H1 (cell line): Measurements from ENCODE around the gene EHBP1. TPM values are rescaled to one million over a fixed set of nuclear protein-coding genes. Genes with fewer than 3 reads are reported as not detected.

ENCODE experiments used
- CTCF ChIA-PET: fragments of 300-600 bp; sonication (Branson Sonifier 250); formaldehyde crosslinking; loops from one replicate; lab custom pipeline; 2021; ENCODE audit not compliant: partially characterized antibody; lab: Charles Lee
- POLR2A ChIA-PET: fragments of 300-600 bp; sonication (Branson Sonifier 250); formaldehyde crosslinking; loops from one replicate; lab custom pipeline; 2021; ENCODE audit warnings: inconsistent platforms; ENCODE audit not compliant: partially characterized antibody; lab: Charles Lee
- DNase-seq, 2 experiments: peaks; one replicate each; pipeline versions ENCODE4 v3.0.0 to v3.0.0-alpha.2; 2010 to 2022; ENCODE audit warnings: low spot score in 2 of 2, low read depth in 1 of 2, mixed read lengths in 1 of 2
- FAIRE-seq: peaks from 2 replicates; lab custom pipeline; 2011; peaks lifted over from hg19 to GRCh38; lab: Jason Lieb, UNC
- H2AFZ ChIP-seq: 2 replicates; pipeline ENCODE4 v1.8.1; 2012; ENCODE audit warnings: low read length, inconsistent platforms
- H2AK5ac ChIP-seq: 2 replicates; pipeline ENCODE4 v1.6.1; 2013; ENCODE audit warnings: low read depth, low read length
- H2BK120ac ChIP-seq: replicated peaks from 2 replicates; pipeline ENCODE3; 2013; ENCODE audit warnings: low read depth, low read length, inconsistent platforms
- H2BK12ac ChIP-seq: 2 replicates; pipeline ENCODE4 v1.6.1; 2013; ENCODE audit warnings: low read depth, low read length
- H2BK15ac ChIP-seq: 2 replicates; pipeline ENCODE4 v1.6.1; 2013; ENCODE audit warnings: low read length
- H2BK20ac ChIP-seq: 2 replicates; pipeline ENCODE4 v1.6.1; 2013; ENCODE audit warnings: low read length
- H2BK5ac ChIP-seq: 2 replicates; pipeline ENCODE4 v1.6.1; 2013; ENCODE audit warnings: low read depth, low read length
- H3K14ac ChIP-seq: 2 replicates; pipeline ENCODE4 v1.6.1; 2013; ENCODE audit warnings: inconsistent platforms; ENCODE audit not compliant: insufficient read length
- H3K18ac ChIP-seq: 2 replicates; pipeline ENCODE4 v1.6.1; 2013; ENCODE audit warnings: low read length; ENCODE audit errors: extremely low read depth
- H3K23ac ChIP-seq: 2 replicates; pipeline ENCODE4 v1.6.1; 2013; ENCODE audit warnings: inconsistent platforms; ENCODE audit not compliant: insufficient read length
- H3K23me2 ChIP-seq: 2 replicates; pipeline ENCODE4 v1.6.1; 2013; ENCODE audit warnings: low read depth, low read length
- H3K27ac ChIP-seq: 2 replicates; pipeline ENCODE4 v1.6.1; 2011; ENCODE audit warnings: low read depth, low read length, inconsistent platforms
- H3K27me3 ChIP-seq, 4 experiments: replicated peaks in 1 of 4; 1 replicate in 1 of 4; 2 replicates in 3 of 4; pipeline versions ENCODE4 v1.6.1 to v1.8.1; 2011 to 2013; ENCODE audit warnings: low read length in 3 of 4, mild to moderate bottlenecking in 3 of 4, inconsistent platforms in 2 of 4, mixed read lengths in 2 of 4, moderate library complexity in 1 of 4; ENCODE audit not compliant: control insufficient read depth in 3 of 4, insufficient read depth in 3 of 4; ENCODE audit errors: extremely low read depth in 1 of 4
- H3K36me3 ChIP-seq, 4 experiments: 2 replicates each; pipeline versions ENCODE4 v1.6.1 to v1.8.1; 2011 to 2013; ENCODE audit warnings: mild to moderate bottlenecking in 4 of 4, low read length in 3 of 4, moderate library complexity in 2 of 4, control low read depth in 1 of 4, inconsistent platforms in 1 of 4; ENCODE audit not compliant: insufficient read depth in 4 of 4, control insufficient read depth in 2 of 4
- H3K4ac ChIP-seq: replicated peaks from 2 replicates; pipeline ENCODE3; 2013; ENCODE audit warnings: low read length, low read depth, mixed read lengths, inconsistent platforms; ENCODE audit not compliant: insufficient read length
- H3K4me1 ChIP-seq, 4 experiments: replicated peaks in 1 of 4; 1 replicate in 1 of 4; 2 replicates in 3 of 4; pipeline versions ENCODE4 v1.6.1 to v1.8.1; 2011 to 2013; ENCODE audit warnings: low read length in 3 of 4, inconsistent platforms in 2 of 4, mixed read lengths in 1 of 4; ENCODE audit not compliant: insufficient read depth in 4 of 4, control insufficient read depth in 3 of 4
- H3K4me2 ChIP-seq, 2 experiments: 2 replicates each; pipeline versions ENCODE4 v1.6.1 to v1.8.1; 2011 to 2013; ENCODE audit warnings: low read depth in 2 of 2, low read length in 2 of 2, control low read depth in 1 of 2, inconsistent platforms in 1 of 2, mild to moderate bottlenecking in 1 of 2; ENCODE audit not compliant: insufficient read depth in 1 of 2
- H3K4me3 ChIP-seq, 4 experiments: fragments of 200-600, 300-600 bp in 1 of 4; sonication (generic), shearing (Covaris generic), sonication (Bioruptor Twin) in 1 of 4; 2 replicates each; pipeline versions ENCODE4 v1.5.1 to v1.8.1; 2011 to 2016; ENCODE audit warnings: low read length in 4 of 4, low read depth in 3 of 4, control low read depth in 2 of 4, inconsistent platforms in 2 of 4, mild to moderate bottlenecking in 2 of 4, mixed read lengths in 1 of 4, moderate library complexity in 1 of 4; ENCODE audit not compliant: insufficient read depth in 2 of 4; ENCODE audit errors: extremely low read depth in 1 of 4
- H3K56ac ChIP-seq: replicated peaks from 2 replicates; pipeline ENCODE3; 2013; ENCODE audit warnings: low read depth, mild to moderate bottlenecking, mixed read lengths, low read length, inconsistent platforms; ENCODE audit not compliant: insufficient read length
- H3K79me1 ChIP-seq: 2 replicates; pipeline ENCODE4 v1.6.1; 2013; ENCODE audit warnings: low read depth, low read length, control low read depth
- H3K79me2 ChIP-seq, 2 experiments: 2 replicates each; pipeline versions ENCODE4 v1.6.1 to v1.8.1; 2012 to 2013; ENCODE audit warnings: low read length in 2 of 2, mild to moderate bottlenecking in 2 of 2, inconsistent platforms in 1 of 2; ENCODE audit not compliant: insufficient read depth in 2 of 2, control insufficient read depth in 1 of 2
- H3K9ac ChIP-seq, 4 experiments: replicated peaks in 1 of 4; 1 replicate in 1 of 4; 2 replicates in 3 of 4; pipeline versions ENCODE4 v1.6.1 to v1.8.1; 2011 to 2013; ENCODE audit warnings: low read depth in 3 of 4, low read length in 3 of 4, control low read depth in 2 of 4, mild to moderate bottlenecking in 2 of 4, moderate library complexity in 2 of 4, inconsistent platforms in 1 of 4; ENCODE audit errors: extremely low read depth in 1 of 4
- H3K9me3 ChIP-seq, 2 experiments: 2 replicates each; pipeline versions ENCODE4 v1.6.1 to v1.8.1; 2012 to 2013; ENCODE audit warnings: mild to moderate bottlenecking in 2 of 2, moderate library complexity in 2 of 2, control low read depth in 1 of 2, inconsistent platforms in 1 of 2, low read depth in 1 of 2, low read length in 1 of 2, mixed read lengths in 1 of 2; ENCODE audit not compliant: insufficient read depth in 2 of 2
- H4K20me1 ChIP-seq, 2 experiments: replicated peaks in 1 of 2; 2 replicates each; pipeline versions ENCODE3 to v1.8.1; 2011 to 2013; ENCODE audit warnings: inconsistent platforms in 2 of 2, low read length in 2 of 2, mild to moderate bottlenecking in 1 of 2; ENCODE audit not compliant: insufficient read depth in 2 of 2, control insufficient read depth in 1 of 2
- H4K5ac ChIP-seq: 2 replicates; pipeline ENCODE4 v1.6.1; 2013; ENCODE audit warnings: low read length, low read depth, mixed read lengths, inconsistent platforms; ENCODE audit not compliant: insufficient read length
- H4K8ac ChIP-seq: 2 replicates; pipeline ENCODE4 v1.8.0; 2013; ENCODE audit warnings: mild to moderate bottlenecking, moderate library complexity, low read length, inconsistent platforms; ENCODE audit not compliant: insufficient read depth; ENCODE audit errors: extremely low read depth
- H4K91ac ChIP-seq: replicated peaks from 2 replicates; pipeline ENCODE3; 2013; ENCODE audit warnings: low read length, mixed read lengths, inconsistent platforms; ENCODE audit not compliant: insufficient read length
- ASH2L ChIP-seq: fragments of 200-600, 300-600 bp; sonication (generic); IDR thresholded peaks from one replicate; pipeline ENCODE4 v1.7.1; 2017; ENCODE audit warnings: low read length
- MAFK ChIP-seq: IDR thresholded peaks from 2 replicates; pipeline ENCODE4 v1.6.1; 2012; ENCODE audit warnings: low read depth, mild to moderate bottlenecking, improper control_type of control experiment, low read length
- MAX ChIP-seq: IDR thresholded peaks from 2 replicates; pipeline ENCODE4 v1.6.1; 2012; ENCODE audit warnings: inconsistent platforms
- NANOG ChIP-seq: IDR thresholded peaks from 2 replicates; pipeline ENCODE4 v1.6.1; 2011; ENCODE audit warnings: low read length, low read depth, mild to moderate bottlenecking, inconsistent platforms; ENCODE audit not compliant: insufficient read depth, poor library complexity, severe bottlenecking
- POU5F1 ChIP-seq: IDR thresholded peaks from 2 replicates; pipeline ENCODE4 v1.6.1; 2011; ENCODE audit warnings: low read depth, mild to moderate bottlenecking, low read length, moderate library complexity
- RFX5 ChIP-seq: IDR thresholded peaks from 2 replicates; pipeline ENCODE4 v1.6.1; 2011; ENCODE audit warnings: low read depth, low read length, improper control_type of control experiment, borderline replicate concordance
- RNF2 ChIP-seq: fragments of 200-900, 300-1000 bp; sonication (generic); IDR thresholded peaks from 2 replicates; pipeline ENCODE4 v1.7.1; 2016; ENCODE audit warnings: borderline replicate concordance, low read depth, mild to moderate bottlenecking, antibody characterized with exemption, low read length; ENCODE audit not compliant: poor library complexity, severe bottlenecking; ENCODE audit errors: missing control alignments
- SIX5 ChIP-seq: IDR thresholded peaks from 2 replicates; pipeline ENCODE4 v1.6.1; 2011; ENCODE audit warnings: mild to moderate bottlenecking, low read depth, low read length
- SUZ12 ChIP-seq: fragments of 200-600 bp; sonication (generic); IDR thresholded peaks from 2 replicates; pipeline ENCODE4 v1.6.1; 2012; ENCODE audit warnings: mild to moderate bottlenecking, inconsistent platforms, low read length, moderate library complexity, mixed read lengths
- TAF7 ChIP-seq: optimal IDR thresholded peaks from 2 replicates; pipeline ENCODE3; 2011; ENCODE audit warnings: low read depth, mild to moderate bottlenecking, inconsistent platforms, low read length, moderate library complexity, borderline replicate concordance
- TCF12 ChIP-seq: IDR thresholded peaks from 2 replicates; pipeline ENCODE4 v1.6.1; 2011; ENCODE audit warnings: low read depth, mild to moderate bottlenecking, low read length
- TEAD4 ChIP-seq: IDR thresholded peaks from 2 replicates; pipeline ENCODE4 v1.6.1; 2012; ENCODE audit warnings: low read depth, low read length, inconsistent platforms, mixed read lengths
- WGBS, 2 experiments: shearing (Covaris generic) in 1 of 2; methylation state at CpG; one replicate each; pipeline versions ENCODE4 v1.1.6 to v1.1.7; 2013 to 2015; ENCODE audit warnings: low lambda C conversion rate in 2 of 2, mixed read lengths in 2 of 2, inconsistent platforms in 1 of 2, low coverage in 1 of 2, missing lambda C conversion rate in 1 of 2; ENCODE audit not compliant: insufficient replicate concordance in 2 of 2, insufficient coverage in 1 of 2, insufficient read length in 1 of 2; ENCODE audit errors: extremely low coverage in 1 of 2, missing lambda C conversion rate in 1 of 2; 5-methylcytosine and 5-hydroxymethylcytosine counted together
- polyA plus RNA-seq, 7 experiments: library from polyadenylated mRNA; depleted of rRNA in 3 of 7; stranded (reverse) in 5 of 7; unstranded in 2 of 7; fragments of >200 nt in 5 of 7; fragments of 200-250 nt in 2 of 7; gene quantifications; 1 replicate in 5 of 7; 2 replicates in 1 of 7; 4 replicates in 1 of 7; pipeline versions ENCODE4 v1.2.1 to v1.2.3, GENCODE V29; 2011 to 2013; ENCODE audit warnings: missing spikeins in 2 of 7, mixed read lengths in 2 of 7
- total RNA-seq: library from RNA; stranded (reverse); fragmentation: NEBNext Ultra II Directional; extraction: Animal tissue kit (Norgen Biotek cat#: 25700); gene quantifications from 2 replicates; pipeline ENCODE4 v1.2.1, GENCODE V29; 2021

Gene EHBP1
- total and polyA plus RNA-seq, 2 of the 8 experiments (the other 6 are each of a cell fraction or from before 2014, with no cell fraction given), result 12.0 to 64.1 TPM

DNA sequence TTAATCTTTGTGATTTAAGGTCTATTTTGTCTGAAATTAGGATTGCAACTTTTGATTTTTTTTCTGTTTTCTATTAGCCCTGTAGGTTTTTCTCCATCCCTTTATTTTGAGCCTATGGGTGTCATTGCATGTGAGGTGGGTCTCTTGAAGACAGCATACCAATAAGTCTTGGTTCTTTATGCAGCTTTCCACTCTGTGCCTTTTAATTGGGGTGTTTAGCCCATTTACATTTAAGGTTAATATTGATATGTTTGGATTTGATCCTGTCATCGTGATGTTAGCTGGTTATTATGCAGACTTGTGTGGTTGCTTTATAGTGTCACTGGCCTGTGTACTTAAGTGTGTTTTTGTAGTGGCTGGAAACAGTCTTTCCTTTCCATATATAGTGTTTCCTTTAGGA lies 17.7 kb downstream of the EHBP1 start:
- H4K8ac ChIP-seq, result no peak overlapping the region
- no peak overlapping the region for H2AFZ ChIP-seq
- no peak overlapping the region for H2BK120ac ChIP-seq
- no peaks in the 10 kb centered on the region for H3K23me2 ChIP-seq
- no peak overlapping the region for H3K27ac ChIP-seq
- H3K4me3 ChIP-seq, result no peak overlapping the region
- H3K4me2 ChIP-seq, result no peak overlapping the region
- H2BK15ac ChIP-seq, result no peak overlapping the region
- 91% methylated on average over 1 of the region's 1 CpG; no CpG with 5 or more reads in 1 of the 2 experiments for WGBS, 2 experiments
- POLR2A ChIA-PET, result no interaction called here
- peaks cover 0 to 11% (median 4%) of the 10 kb centered on the region in 4 experiments; a peak in 5 of 7 replicates for H3K4me1 ChIP-seq
- H3K36me3 ChIP-seq, result no peaks in the 10 kb centered on the region
- no peaks in the 10 kb centered on the region for H3K79me1 ChIP-seq
- H4K5ac ChIP-seq, result no peak overlapping the region
- H3K14ac ChIP-seq, result no peak overlapping the region
- H3K79me2 ChIP-seq, result peaks cover 9 to 86% of the 10 kb centered on the region in 2 experiments
- H3K9me3 ChIP-seq, result no peaks in the 10 kb centered on the region
- H2BK5ac ChIP-seq, result no peak overlapping the region
- peaks cover 2 to 9% of the 10 kb centered on the region in 2 experiments for H4K20me1 ChIP-seq
- no peak overlapping the region for H2BK12ac ChIP-seq
- H3K56ac ChIP-seq, result no peak overlapping the region
- no peak overlapping the region for H2BK20ac ChIP-seq
- no peak overlapping the region for H3K18ac ChIP-seq
- no peak overlapping the region for H3K9ac ChIP-seq
- H2AK5ac ChIP-seq, result no peak overlapping the region
- CTCF ChIA-PET, result interaction anchor here (1.0 to 1.5 kb wide), 4 partner anchors 14 to 267 kb away, joined by 3 to 5 read pairs (median 4); no protein-coding TSS in a partner anchor
- H3K27me3 ChIP-seq, result no peaks in the 10 kb centered on the region
- H4K91ac ChIP-seq, result no peak overlapping the region
- FAIRE-seq (no peak), DNase-seq (no peak)
- no peak overlapping the region for H3K23ac ChIP-seq
- no peak overlapping the region for H3K4ac ChIP-seq
- TF ChIP-seq TAF7 (no peak), ASH2L (no peak), RFX5 (no peak), TEAD4 (no peak), SIX5 (no peak), NANOG (no peak), MAX (no peak), MAFK (no peak), RNF2 (no peak), POU5F1 (no peak), SUZ12 (no peak), TCF12 (no peak)
